ENCODE measurements around the gene GEMIN2.
"Not testable (repeated sequence)": the region's sequence is repeated elsewhere in the genome, so short reads cannot be mapped to it uniquely, and the experiment has no call there.

GEMIN2 gene

GRCh38 chr14:39090548-39091111 lies 23.5 kb upstream of the GEMIN2 start:
- H3K27ac ChIP-seq: no peak overlapping the region
- DNase-seq (ENCODE audit: low read depth, low spot score): no peak
- peaks cover 45% of the 10 kb centered on the region for H3K36me3 ChIP-seq (ENCODE audit: insufficient read depth, low read length)
- H3K9me3 ChIP-seq (ENCODE audit: low read depth, low read length): no peaks in the 10 kb centered on the region
- TF ChIP-seq POLR2AphosphoS5 (IDR thresholded peaks at IDR 0.05; ENCODE audit: borderline replicate concordance, low read depth, low read length) (no peak), EZH2 (IDR thresholded peaks at IDR 0.05) (no peak), FOXP2 (optimal IDR thresholded peaks at IDR 0.05; ENCODE audit: control extremely low read depth, extremely low read length, insufficient read depth) (no peak)
- no peak overlapping the region for H3K4me3 ChIP-seq
- H3K9ac ChIP-seq (ENCODE audit: insufficient read length): no peak overlapping the region

- Histone ChIP-seq H3K27ac (no peak overlapping the region), H3K9ac (ENCODE audit: insufficient read length) (no peak overlapping the region), H3K9me3 (ENCODE audit: low read depth, low read length) (no peaks in the 10 kb centered on the region), H3K36me3 (ENCODE audit: insufficient read depth, low read length) (peaks cover 42% of the 10 kb centered on the region), H3K4me3 (no peak overlapping the region)
- TF ChIP-seq POLR2AphosphoS5 (IDR thresholded peaks at IDR 0.05; ENCODE audit: borderline replicate concordance, low read depth, low read length) (no peak), EZH2 (IDR thresholded peaks at IDR 0.05) (no peak), FOXP2 (optimal IDR thresholded peaks at IDR 0.05; ENCODE audit: control extremely low read depth, extremely low read length, insufficient read depth) (no peak)
- DNase-seq (ENCODE audit: low read depth, low spot score): no peak
Observed at GRCh38 chr14:39091716-39092115, 22.4 kb upstream of the GEMIN2 start.

- H3K36me3 ChIP-seq (ENCODE audit: insufficient read depth, low read length): peaks cover 39% of the 10 kb centered on the region
- TF ChIP-seq EZH2 (IDR thresholded peaks at IDR 0.05) (no peak), FOXP2 (optimal IDR thresholded peaks at IDR 0.05; ENCODE audit: control extremely low read depth, extremely low read length, insufficient read depth) (no peak), POLR2AphosphoS5 (IDR thresholded peaks at IDR 0.05; ENCODE audit: borderline replicate concordance, low read depth, low read length) (no peak)
Observed at GRCh38 chr14:39094515-39094914, 19.6 kb upstream of the GEMIN2 start.

GRCh38 chr14:39097159-39097558 lies 17.0 kb upstream of the GEMIN2 start:
- Histone ChIP-seq H3K9me3 (ENCODE audit: low read depth, low read length) (no peaks in the 10 kb centered on the region), H3K4me3 (no peak overlapping the region), H3K9ac (ENCODE audit: insufficient read length) (no peak overlapping the region), H3K36me3 (ENCODE audit: insufficient read depth, low read length) (peaks cover 26% of the 10 kb centered on the region), H3K27ac (no peak overlapping the region)
- TF ChIP-seq POLR2AphosphoS5 (IDR thresholded peaks at IDR 0.05; ENCODE audit: borderline replicate concordance, low read depth, low read length) (no peak), FOXP2 (optimal IDR thresholded peaks at IDR 0.05; ENCODE audit: control extremely low read depth, extremely low read length, insufficient read depth) (no peak), EZH2 (IDR thresholded peaks at IDR 0.05) (no peak)
- no peak for DNase-seq (ENCODE audit: low read depth, low spot score)

More at GRCh38 chr14:39094515-39094914, 19.6 kb upstream of the GEMIN2 start:
- Histone ChIP-seq H3K4me3 (no peak overlapping the region), H3K27ac (no peak overlapping the region), H3K9me3 (ENCODE audit: low read depth, low read length) (no peaks in the 10 kb centered on the region), H3K9ac (ENCODE audit: insufficient read length) (no peak overlapping the region)
- no peak for DNase-seq (ENCODE audit: low read depth, low spot score)

- peaks cover 10% of the 10 kb centered on the region for H3K36me3 ChIP-seq (ENCODE audit: insufficient read depth, low read length)
- H3K9ac ChIP-seq (ENCODE audit: insufficient read length); H3K27ac ChIP-seq; H3K9me3 ChIP-seq (ENCODE audit: low read depth, low read length); DNase-seq (ENCODE audit: low read depth, low spot score); H3K4me3 ChIP-seq: not testable (repeated sequence)
Observed at GRCh38 chr14:39099215-39099614, 14.9 kb upstream of the GEMIN2 start.

GRCh38 chr14:39099748-39100147 lies 14.4 kb upstream of the GEMIN2 start:
- no peak overlapping the region for H3K27ac ChIP-seq
- no peak overlapping the region for H3K9ac ChIP-seq (ENCODE audit: insufficient read length)
- TF ChIP-seq EZH2 (IDR thresholded peaks at IDR 0.05) (no peak), POLR2AphosphoS5 (IDR thresholded peaks at IDR 0.05; ENCODE audit: borderline replicate concordance, low read depth, low read length) (no peak)
- no peak overlapping the region for H3K4me3 ChIP-seq
- no peaks in the 10 kb centered on the region for H3K9me3 ChIP-seq (ENCODE audit: low read depth, low read length)
- no peak for DNase-seq (ENCODE audit: low read depth, low spot score)
- peaks cover 7% of the 10 kb centered on the region for H3K36me3 ChIP-seq (ENCODE audit: insufficient read depth, low read length)

- Histone ChIP-seq H3K9ac (ENCODE audit: insufficient read length) (peak overlapping the region; percentile 88), H3K9me3 (ENCODE audit: low read depth, low read length) (no peaks in the 10 kb centered on the region), H3K4me3 (peak overlapping the region; percentile 90), H3K36me3 (ENCODE audit: insufficient read depth, low read length) (no peaks in the 10 kb centered on the region), H3K27ac (no peak overlapping the region)
- TF ChIP-seq EZH2 (IDR thresholded peaks at IDR 0.05): no peak
- no peak for TF ChIP-seq FOXP2 (optimal IDR thresholded peaks at IDR 0.05; ENCODE audit: control extremely low read depth, extremely low read length, insufficient read depth)
- TF ChIP-seq POLR2AphosphoS5 (IDR thresholded peaks at IDR 0.05; ENCODE audit: borderline replicate concordance, low read depth, low read length): no peak
- DNase-seq (ENCODE audit: low read depth, low spot score): no peak
Observed at GRCh38 chr14:39102265-39102968, 11.7 kb upstream of the GEMIN2 start.

GRCh38 chr14:39102969-39103957 lies 10.9 kb upstream of the GEMIN2 start, which contains the start of gene SEC23A:
TSS of gene SEC23A (minus strand) at chr14:39103235. CDS start at chr14:39096118, 7,117 bp downstream.
- H3K36me3 ChIP-seq (ENCODE audit: insufficient read depth, low read length): no peaks in the 10 kb centered on the region
- no peak for DNase-seq (ENCODE audit: low read depth, low spot score)

GRCh38 chr14:39104078-39104801 lies 9.9 kb upstream of the GEMIN2 start:
- H3K4me3 ChIP-seq: peak overlapping the region; percentile 90
- DNase-seq (ENCODE audit: low read depth, low spot score); H3K27ac ChIP-seq; H3K9me3 ChIP-seq (ENCODE audit: low read depth, low read length); H3K36me3 ChIP-seq (ENCODE audit: insufficient read depth, low read length): not testable (repeated sequence)
- peak overlapping the region; percentile 88 for H3K9ac ChIP-seq (ENCODE audit: insufficient read length)

More at GRCh38 chr14:39102969-39103957, 10.9 kb upstream of the GEMIN2 start, which contains the start of gene SEC23A:
- H3K9me3 ChIP-seq (ENCODE audit: low read depth, low read length): no peaks in the 10 kb centered on the region
- peak; percentile 86 for TF ChIP-seq POLR2AphosphoS5 (IDR thresholded peaks at IDR 0.05; ENCODE audit: borderline replicate concordance, low read depth, low read length)
- no peak for TF ChIP-seq FOXP2 (optimal IDR thresholded peaks at IDR 0.05; ENCODE audit: control extremely low read depth, extremely low read length, insufficient read depth)
- no peak for TF ChIP-seq EZH2 (IDR thresholded peaks at IDR 0.05)
- H3K4me3 ChIP-seq: peak within 1 kb of the TSS; percentile 90
- no peak within 1 kb of the TSS for H3K27ac ChIP-seq
- peak within 1 kb of the TSS; percentile 88 for H3K9ac ChIP-seq (ENCODE audit: insufficient read length)
